H9 (cell line): ENCODE measurements around the gene RBM19. TPM values are rescaled to one million over a fixed set of nuclear protein-coding genes. Genes with fewer than 3 reads are reported as not detected.

Experiments used
- DNase-seq: peaks from one replicate; pipeline ENCODE4 v3.0.0-alpha.2; 2017
- H2AFZ ChIP-seq: one replicate; pipeline ENCODE4 v1.6.1; 2013; ENCODE audit warnings: mild to moderate bottlenecking, low read length, control low read depth, moderate library complexity
- H2AK5ac ChIP-seq: 2 replicates; pipeline ENCODE4 v1.6.1; 2013; ENCODE audit warnings: low read length, control low read depth, mixed read lengths; ENCODE audit not compliant: insufficient read length
- H2BK120ac ChIP-seq: one replicate; pipeline ENCODE4 v1.6.1; 2013; ENCODE audit warnings: low read depth, mild to moderate bottlenecking, low read length, control low read depth, inconsistent platforms; ENCODE audit not compliant: poor library complexity, severe bottlenecking
- H2BK12ac ChIP-seq: 2 replicates; pipeline ENCODE4 v1.6.1; 2013; ENCODE audit warnings: low read length, control low read depth, mixed read lengths, low read depth; ENCODE audit not compliant: insufficient read length
- H2BK15ac ChIP-seq: 2 replicates; pipeline ENCODE4 v1.6.1; 2013; ENCODE audit warnings: low read depth, low read length, control low read depth
- H2BK20ac ChIP-seq: one replicate; pipeline ENCODE4 v1.6.1; 2013; ENCODE audit warnings: low read depth, mild to moderate bottlenecking, low read length, control low read depth, inconsistent platforms; ENCODE audit not compliant: poor library complexity, severe bottlenecking
- H2BK5ac ChIP-seq: 2 replicates; pipeline ENCODE4 v1.6.1; 2013; ENCODE audit warnings: low read length, control low read depth, mixed read lengths; ENCODE audit not compliant: insufficient read length
- H3K14ac ChIP-seq: 2 replicates; pipeline ENCODE4 v1.6.1; 2013; ENCODE audit warnings: low read length, control low read depth; ENCODE audit not compliant: insufficient read depth
- H3K18ac ChIP-seq: 2 replicates; pipeline ENCODE4 v1.6.1; 2013; ENCODE audit warnings: low read depth, mild to moderate bottlenecking, mixed read lengths, low read length, control low read depth; ENCODE audit not compliant: insufficient read length
- H3K23ac ChIP-seq: 2 replicates; pipeline ENCODE4 v1.6.1; 2013; ENCODE audit warnings: low read length, control low read depth, mixed read lengths, low read depth; ENCODE audit not compliant: insufficient read length
- H3K23me2 ChIP-seq: 2 replicates; pipeline ENCODE4 v1.6.1; 2013; ENCODE audit warnings: low read depth, mild to moderate bottlenecking, mixed read lengths, low read length, control low read depth; ENCODE audit not compliant: insufficient read length, poor library complexity, severe bottlenecking
- H3K27ac ChIP-seq: 2 replicates; pipeline ENCODE4 v1.5.1; 2013; ENCODE audit warnings: low read length, control low read depth, mixed read lengths, low read depth; ENCODE audit not compliant: insufficient read length
- H3K27me3 ChIP-seq: 2 replicates; pipeline ENCODE4 v1.6.1; 2013; ENCODE audit warnings: low read length, control low read depth, inconsistent platforms; ENCODE audit not compliant: insufficient read depth
- H3K4ac ChIP-seq: 2 replicates; pipeline ENCODE4 v1.6.1; 2013; ENCODE audit warnings: low read depth, mild to moderate bottlenecking, control low read depth, inconsistent platforms, low read length, moderate library complexity
- H3K4me1 ChIP-seq: 2 replicates; pipeline ENCODE4 v1.6.1; 2013; ENCODE audit warnings: low read length, control low read depth, inconsistent platforms; ENCODE audit not compliant: insufficient read depth
- H3K4me2 ChIP-seq: 2 replicates; pipeline ENCODE4 v1.6.1; 2013; ENCODE audit warnings: low read length, control low read depth, mixed read lengths; ENCODE audit not compliant: insufficient read length, insufficient read depth
- H3K56ac ChIP-seq: 2 replicates; pipeline ENCODE4 v1.6.1; 2013; ENCODE audit warnings: low read depth, mild to moderate bottlenecking, mixed read lengths, low read length, control low read depth; ENCODE audit not compliant: insufficient read length
- H3K79me1 ChIP-seq: 2 replicates; pipeline ENCODE4 v1.6.1; 2013; ENCODE audit warnings: low read depth, mild to moderate bottlenecking, moderate library complexity, low read length, control low read depth, inconsistent platforms; ENCODE audit not compliant: insufficient read depth, poor library complexity, severe bottlenecking
- H3K79me2 ChIP-seq: 2 replicates; pipeline ENCODE4 v1.6.1; 2013; ENCODE audit warnings: low read length, control low read depth, inconsistent platforms; ENCODE audit not compliant: insufficient read depth
- H3K9ac ChIP-seq: 2 replicates; pipeline ENCODE4 v1.6.1; 2013; ENCODE audit warnings: low read length, control low read depth, mixed read lengths; ENCODE audit not compliant: insufficient read length; ENCODE audit errors: extremely low read depth
- H3K9me3 ChIP-seq: one replicate; pipeline ENCODE4 v1.6.1; 2013; ENCODE audit warnings: low read depth, low read length, inconsistent platforms; ENCODE audit not compliant: control insufficient read depth
- H3T11ph ChIP-seq: one replicate; pipeline ENCODE4 v1.6.1; 2013; ENCODE audit warnings: mild to moderate bottlenecking, low read length, control low read depth, inconsistent platforms
- H4K20me1 ChIP-seq: one replicate; pipeline ENCODE4 v1.6.1; 2013; ENCODE audit not compliant: control insufficient read depth, insufficient read length, insufficient read depth
- H4K5ac ChIP-seq: 2 replicates; pipeline ENCODE4 v1.6.1; 2013; ENCODE audit warnings: low read depth, mild to moderate bottlenecking, mixed read lengths, low read length, control low read depth; ENCODE audit not compliant: insufficient read length
- H4K8ac ChIP-seq: replicated peaks from 2 replicates; pipeline ENCODE4 v1.6.1; 2013; ENCODE audit warnings: low read length, control low read depth, mixed read lengths, low read depth; ENCODE audit not compliant: insufficient read length
- H4K91ac ChIP-seq: 2 replicates; pipeline ENCODE4 v1.6.1; 2013; ENCODE audit warnings: low read depth, mild to moderate bottlenecking, moderate library complexity, mixed read lengths, low read length, control low read depth; ENCODE audit not compliant: insufficient read length
- H3K27ac Mint-ChIP-seq, 3 experiments: 2 replicates in 2 of 3; 3 replicates in 1 of 3; pipeline ENCODE4 v1.8.0; 2020 to 2021; ENCODE audit warnings: mixed read lengths in 3 of 3, mild to moderate bottlenecking in 1 of 3, moderate library complexity in 1 of 3
- H3K27me3 Mint-ChIP-seq: 2 replicates; pipeline ENCODE4 v1.8.0; 2021; ENCODE audit warnings: low read depth, mild to moderate bottlenecking, moderate library complexity, mixed read lengths
- H3K36me3 Mint-ChIP-seq, 3 experiments: 2 replicates in 2 of 3; 3 replicates in 1 of 3; pipeline ENCODE4 v1.8.0; 2020 to 2021; ENCODE audit warnings: low read depth in 3 of 3, mixed read lengths in 3 of 3; ENCODE audit not compliant: insufficient read depth in 1 of 3
- H3K4me1 Mint-ChIP-seq, 2 experiments: 2 replicates each; pipeline ENCODE4 v1.8.0; 2020; ENCODE audit warnings: mixed read lengths in 2 of 2
- H3K4me3 Mint-ChIP-seq, 2 experiments: 2 replicates in 1 of 2; 3 replicates in 1 of 2; pipeline ENCODE4 v1.8.0; 2020 to 2021; ENCODE audit warnings: mild to moderate bottlenecking in 2 of 2, mixed read lengths in 2 of 2, moderate library complexity in 1 of 2
- H3K9me3 Mint-ChIP-seq, 2 experiments: 2 replicates in 1 of 2; 3 replicates in 1 of 2; pipeline ENCODE4 v1.8.0; 2020; ENCODE audit warnings: mild to moderate bottlenecking in 2 of 2, mixed read lengths in 2 of 2, moderate library complexity in 1 of 2
- CTCF ChIP-seq: fragments of 200-600 bp; sonication (generic); conservative IDR thresholded peaks from 3 replicates; pipeline ENCODE4 v1.8.0; 2021; ENCODE audit warnings: antibody characterized with exemption, mild to moderate bottlenecking
- WGBS: extraction: QIAGEN DNeasy Blood & Tissue Kit; methylation state at CpG from one replicate; pipeline ENCODE4 v1.1.7; 2013; ENCODE audit warnings: missing lambda C conversion rate, low lambda C conversion rate, mixed read lengths; ENCODE audit not compliant: insufficient read length; ENCODE audit errors: extremely low coverage; 5-methylcytosine and 5-hydroxymethylcytosine counted together
- total RNA-seq: library from RNA; stranded (reverse); gene quantifications from 2 replicates; pipeline ENCODE4 v1.2.1, GENCODE V29; 2021

The RBM19 gene
- total RNA-seq, 1 experiment from 2014 or later = 32.2 TPM

- no peak overlapping the region for H3K4me2 ChIP-seq
- H3K23ac ChIP-seq = no peak overlapping the region
- TF ChIP-seq CTCF = peak; percentile 55; the same call in 2 of the 3 replicates
- no peak overlapping the region for H2AFZ ChIP-seq
- no peak overlapping the region for H3K4ac ChIP-seq
- Mint-ChIP-seq H3K27ac (peak overlapping the region in 2 of 3 experiments; percentile 65 to 66; a peak in 3 of 7 replicates), H3K36me3 (peaks cover 0 to 7% (median 0%) of the 10 kb centered on the region in 3 experiments; a peak in 2 of 7 replicates), H3K9me3 (no peaks in the 10 kb centered on the region; a peak in 1 of 5 replicates), H3K27me3 (no peaks in the 10 kb centered on the region), H3K4me3 (no peak overlapping the region), H3K4me1 (peaks cover 11 to 39% of the 10 kb centered on the region in 2 experiments)
- H4K91ac ChIP-seq = no peak overlapping the region
- H3K79me1 ChIP-seq = no peaks in the 10 kb centered on the region
- no peaks in the 10 kb centered on the region; the same call in 1 of the 2 replicates for H3K4me1 ChIP-seq
- H3K56ac ChIP-seq = no peak overlapping the region
- H4K5ac ChIP-seq = no peak overlapping the region
- DNase-seq = peak; percentile 60
- H3K79me2 ChIP-seq = no peaks in the 10 kb centered on the region
- H3K27me3 ChIP-seq = no peaks in the 10 kb centered on the region
- H3K23me2 ChIP-seq = no peaks in the 10 kb centered on the region
- H3K27ac ChIP-seq = no peak overlapping the region
- H2AK5ac ChIP-seq = no peak overlapping the region
- H3K14ac ChIP-seq = no peak overlapping the region
- no peak overlapping the region for H2BK5ac ChIP-seq
- H2BK20ac ChIP-seq = no peak overlapping the region
- H3T11ph ChIP-seq = no peak overlapping the region
- H3K18ac ChIP-seq = no peak overlapping the region
- H4K8ac ChIP-seq = no peak overlapping the region
- no peak overlapping the region for H3K9ac ChIP-seq
- no peaks in the 10 kb centered on the region for H4K20me1 ChIP-seq
- no CpG with 5 or more reads among the region's 8 CpGs for WGBS
- no peaks in the 10 kb centered on the region for H3K9me3 ChIP-seq
- H2BK15ac ChIP-seq = no peak overlapping the region
- no peak overlapping the region for H2BK12ac ChIP-seq
- no peak overlapping the region for H2BK120ac ChIP-seq
Observed at GRCh38 chr12:113825705-113826104, 140.4 kb downstream of the RBM19 start.
